RKO (cell line): ENCODE data around the gene GAGE2A.
"Not testable (repeated sequence)": the region's sequence is repeated elsewhere in the genome, so short reads cannot be mapped to it uniquely, and the experiment has no call there.

Experiments
- DNase-seq: peaks from one replicate; pipeline ENCODE4 v3.0.0-alpha.2; 2016; ENCODE audit warnings: low spot score

GAGE2A gene, protein sequence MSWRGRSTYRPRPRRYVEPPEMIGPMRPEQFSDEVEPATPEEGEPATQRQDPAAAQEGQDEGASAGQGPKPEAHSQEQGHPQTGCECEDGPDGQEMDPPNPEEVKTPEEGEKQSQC

GRCh38 chrX:49589196-49589595, at the start of gene GAGE2A:
Gene GAGE2A (plus strand): TSS chrX:49589496. CDS start chrX:49590651, 1,155 bp downstream.
- not testable (repeated sequence) for DNase-seq

DNA sequence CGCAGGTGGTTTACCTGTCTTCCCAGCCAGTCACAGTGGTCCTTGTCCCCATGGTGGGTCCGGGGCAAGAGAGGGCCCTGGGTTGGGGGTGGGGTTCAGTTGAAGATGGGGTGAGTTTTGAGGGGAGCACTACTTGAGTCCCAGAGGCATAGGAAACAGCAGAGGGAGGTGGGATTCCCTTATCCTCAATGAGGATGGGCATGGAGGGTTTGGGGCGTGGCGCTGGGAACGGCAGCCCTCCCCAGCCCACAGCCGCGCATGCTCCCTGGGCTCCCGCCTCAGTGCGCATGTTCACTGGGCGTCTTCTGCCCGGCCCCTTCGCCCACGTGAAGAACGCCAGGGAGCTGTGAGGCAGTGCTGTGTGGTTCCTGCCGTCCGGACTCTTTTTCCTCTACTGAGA, 47.9 kb upstream of the GAGE2A start, which contains the start of gene GAGE12D:
Gene GAGE12D, plus strand, starts transcription at position 301 of the 400 bp plus-strand sequence. CDS start 1,155 bp downstream, outside the sequence.
- not testable (repeated sequence) for DNase-seq

DNA sequence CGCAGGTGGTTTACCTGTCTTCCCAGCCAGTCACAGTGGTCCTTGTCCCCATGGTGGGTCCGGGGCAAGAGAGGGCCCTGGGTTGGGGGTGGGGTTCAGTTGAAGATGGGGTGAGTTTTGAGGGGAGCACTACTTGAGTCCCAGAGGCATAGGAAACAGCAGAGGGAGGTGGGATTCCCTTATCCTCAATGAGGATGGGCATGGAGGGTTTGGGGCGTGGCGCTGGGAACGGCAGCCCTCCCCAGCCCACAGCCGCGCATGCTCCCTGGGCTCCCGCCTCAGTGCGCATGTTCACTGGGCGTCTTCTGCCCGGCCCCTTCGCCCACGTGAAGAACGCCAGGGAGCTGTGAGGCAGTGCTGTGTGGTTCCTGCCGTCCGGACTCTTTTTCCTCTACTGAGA, 38.3 kb upstream of the GAGE2A start, which contains the start of gene GAGE12E:
Gene GAGE12E, plus strand, starts transcription at position 301 of the 400 bp plus-strand sequence. CDS start 1,155 bp downstream, outside the sequence.
- not testable (repeated sequence) for DNase-seq

DNA sequence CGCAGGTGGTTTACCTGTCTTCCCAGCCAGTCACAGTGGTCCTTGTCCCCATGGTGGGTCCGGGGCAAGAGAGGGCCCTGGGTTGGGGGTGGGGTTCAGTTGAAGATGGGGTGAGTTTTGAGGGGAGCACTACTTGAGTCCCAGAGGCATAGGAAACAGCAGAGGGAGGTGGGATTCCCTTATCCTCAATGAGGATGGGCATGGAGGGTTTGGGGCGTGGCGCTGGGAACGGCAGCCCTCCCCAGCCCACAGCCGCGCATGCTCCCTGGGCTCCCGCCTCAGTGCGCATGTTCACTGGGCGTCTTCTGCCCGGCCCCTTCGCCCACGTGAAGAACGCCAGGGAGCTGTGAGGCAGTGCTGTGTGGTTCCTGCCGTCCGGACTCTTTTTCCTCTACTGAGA, 28.8 kb upstream of the GAGE2A start, which contains the start of gene GAGE12F:
Gene GAGE12F, plus strand, starts transcription at position 301 of the 400 bp plus-strand sequence. CDS start 1,155 bp downstream, outside the sequence.
- DNase-seq, result not testable (repeated sequence)

DNA sequence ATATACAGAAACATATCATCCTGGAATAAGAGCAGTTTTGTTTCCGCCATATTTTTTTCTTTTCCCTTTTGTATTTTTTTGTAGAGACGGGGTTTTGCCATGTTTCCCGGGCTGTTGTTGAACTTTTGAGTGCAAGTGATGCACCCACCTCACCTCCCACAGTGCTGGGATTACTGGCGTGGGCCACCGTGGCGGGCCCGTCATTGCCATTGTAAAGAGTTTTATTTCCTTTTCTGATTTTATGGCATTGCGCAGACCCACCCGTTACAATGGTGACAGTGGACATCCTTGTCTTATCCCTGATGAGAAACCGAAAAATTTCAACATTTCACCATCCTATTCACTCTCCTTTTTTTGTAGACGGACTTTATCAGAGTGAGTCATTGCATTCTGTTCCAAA, 20.6 kb upstream of the GAGE2A start:
- DNase-seq, result not testable (repeated sequence)

GRCh38 chrX:49569152-49569551, 20.1 kb upstream of the GAGE2A start:
- not testable (repeated sequence) for DNase-seq

DNA sequence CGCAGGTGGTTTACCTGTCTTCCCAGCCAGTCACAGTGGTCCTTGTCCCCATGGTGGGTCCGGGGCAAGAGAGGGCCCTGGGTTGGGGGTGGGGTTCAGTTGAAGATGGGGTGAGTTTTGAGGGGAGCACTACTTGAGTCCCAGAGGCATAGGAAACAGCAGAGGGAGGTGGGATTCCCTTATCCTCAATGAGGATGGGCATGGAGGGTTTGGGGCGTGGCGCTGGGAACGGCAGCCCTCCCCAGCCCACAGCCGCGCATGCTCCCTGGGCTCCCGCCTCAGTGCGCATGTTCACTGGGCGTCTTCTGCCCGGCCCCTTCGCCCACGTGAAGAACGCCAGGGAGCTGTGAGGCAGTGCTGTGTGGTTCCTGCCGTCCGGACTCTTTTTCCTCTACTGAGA, 19.2 kb upstream of the GAGE2A start, which contains the start of gene GAGE12G:
Gene GAGE12G, plus strand, starts transcription at position 301 of the 400 bp plus-strand sequence. CDS start 1,155 bp downstream, outside the sequence.
- DNase-seq, result not testable (repeated sequence)

DNA sequence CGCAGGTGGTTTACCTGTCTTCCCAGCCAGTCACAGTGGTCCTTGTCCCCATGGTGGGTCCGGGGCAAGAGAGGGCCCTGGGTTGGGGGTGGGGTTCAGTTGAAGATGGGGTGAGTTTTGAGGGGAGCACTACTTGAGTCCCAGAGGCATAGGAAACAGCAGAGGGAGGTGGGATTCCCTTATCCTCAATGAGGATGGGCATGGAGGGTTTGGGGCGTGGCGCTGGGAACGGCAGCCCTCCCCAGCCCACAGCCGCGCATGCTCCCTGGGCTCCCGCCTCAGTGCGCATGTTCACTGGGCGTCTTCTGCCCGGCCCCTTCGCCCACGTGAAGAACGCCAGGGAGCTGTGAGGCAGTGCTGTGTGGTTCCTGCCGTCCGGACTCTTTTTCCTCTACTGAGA, 9.6 kb upstream of the GAGE2A start, which contains the start of gene GAGE12H:
Gene GAGE12H, plus strand, starts transcription at position 301 of the 400 bp plus-strand sequence. CDS start 1,155 bp downstream, outside the sequence.
- not testable (repeated sequence) for DNase-seq

DNA sequence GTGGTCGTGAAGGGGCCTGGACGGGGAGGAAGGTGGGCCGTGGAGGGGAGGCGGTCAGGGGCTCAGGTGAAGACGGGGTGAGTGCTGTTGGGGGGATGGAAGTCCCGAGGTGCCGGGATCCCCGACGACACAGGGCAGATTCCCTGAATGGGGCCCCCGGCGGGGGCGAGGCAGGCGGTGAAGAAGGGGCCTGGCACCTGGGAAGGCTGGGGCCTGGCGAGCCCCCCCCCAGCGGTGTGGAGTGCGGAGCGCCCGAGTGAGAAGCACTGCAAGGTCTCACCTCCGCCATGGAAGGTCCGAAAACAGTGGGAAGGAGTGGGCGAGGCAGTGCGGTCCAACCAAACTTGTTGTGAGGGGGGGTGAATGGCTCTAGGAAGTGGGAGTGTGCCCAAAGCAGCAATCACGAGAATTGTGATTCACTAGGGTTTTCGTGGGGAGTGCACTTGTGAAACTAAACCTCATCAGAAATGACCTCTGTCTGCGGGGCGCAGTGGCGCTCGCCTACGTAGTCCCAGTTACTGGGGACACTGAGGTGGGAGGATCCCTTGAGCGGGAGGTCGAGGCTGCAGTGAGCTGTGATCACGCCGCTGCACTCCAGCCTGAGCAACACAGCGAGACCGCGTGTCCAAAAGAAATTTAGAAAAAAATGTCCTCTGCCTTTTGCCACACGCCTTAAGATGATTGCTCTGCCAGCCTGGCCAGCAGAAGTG, 628 bp downstream of the GAGE2A start:
- DNase-seq, result not testable (repeated sequence)

DNA sequence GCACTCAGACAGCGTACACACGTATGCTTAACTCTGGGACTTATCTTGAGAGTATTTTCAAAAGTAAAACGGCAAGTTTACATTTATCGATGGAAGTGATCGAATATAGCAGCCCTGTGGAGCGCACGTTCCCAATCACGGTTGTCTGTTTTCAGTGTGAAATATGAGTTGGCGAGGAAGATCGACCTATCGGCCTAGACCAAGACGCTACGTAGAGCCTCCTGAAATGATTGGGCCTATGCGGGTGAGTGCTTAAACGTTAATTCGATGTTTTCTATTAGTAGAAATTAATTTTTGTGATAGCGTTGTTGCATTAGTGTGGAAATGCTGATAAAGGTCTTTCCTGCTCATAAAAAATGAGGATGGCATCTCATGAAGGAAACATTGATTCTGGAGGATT, 1.2 kb downstream of the GAGE2A start:
- DNase-seq, result not testable (repeated sequence)

DNA sequence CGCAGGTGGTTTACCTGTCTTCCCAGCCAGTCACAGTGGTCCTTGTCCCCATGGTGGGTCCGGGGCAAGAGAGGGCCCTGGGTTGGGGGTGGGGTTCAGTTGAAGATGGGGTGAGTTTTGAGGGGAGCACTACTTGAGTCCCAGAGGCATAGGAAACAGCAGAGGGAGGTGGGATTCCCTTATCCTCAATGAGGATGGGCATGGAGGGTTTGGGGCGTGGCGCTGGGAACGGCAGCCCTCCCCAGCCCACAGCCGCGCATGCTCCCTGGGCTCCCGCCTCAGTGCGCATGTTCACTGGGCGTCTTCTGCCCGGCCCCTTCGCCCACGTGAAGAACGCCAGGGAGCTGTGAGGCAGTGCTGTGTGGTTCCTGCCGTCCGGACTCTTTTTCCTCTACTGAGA, 9.4 kb downstream of the GAGE2A start, which contains the start of gene GAGE1:
Gene GAGE1, plus strand, starts transcription at position 301 of the 400 bp plus-strand sequence. CDS start 1,155 bp downstream, outside the sequence.
- DNase-seq, result not testable (repeated sequence)

- no peak for DNase-seq
These were observed 21.5 kb downstream of the GAGE2A start for GRCh38 chrX:49610718-49611310.

DNA sequence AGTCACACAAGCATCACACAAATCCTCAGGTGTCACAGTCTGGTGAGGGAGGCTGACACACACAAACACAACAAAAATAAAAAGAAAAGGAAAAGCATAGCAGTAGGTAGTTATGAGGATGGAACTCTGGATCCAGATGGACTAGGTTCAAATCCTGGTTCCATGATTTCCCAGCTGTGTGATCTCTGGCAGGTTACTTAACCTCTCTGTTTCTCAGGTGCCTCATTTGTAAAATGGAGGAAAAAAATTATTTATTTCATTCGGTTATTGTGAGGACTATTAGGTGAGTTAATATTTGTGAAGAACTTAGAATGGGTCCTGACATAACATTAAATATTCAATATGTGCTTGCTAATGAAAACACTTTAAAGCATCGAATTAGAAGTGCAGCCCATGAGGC, 29.3 kb downstream of the GAGE2A start:
- no peak for DNase-seq

GRCh38 chrX:49627086-49627777, 37.9 kb downstream of the GAGE2A start:
- DNase-seq, result peak; percentile 29

DNA sequence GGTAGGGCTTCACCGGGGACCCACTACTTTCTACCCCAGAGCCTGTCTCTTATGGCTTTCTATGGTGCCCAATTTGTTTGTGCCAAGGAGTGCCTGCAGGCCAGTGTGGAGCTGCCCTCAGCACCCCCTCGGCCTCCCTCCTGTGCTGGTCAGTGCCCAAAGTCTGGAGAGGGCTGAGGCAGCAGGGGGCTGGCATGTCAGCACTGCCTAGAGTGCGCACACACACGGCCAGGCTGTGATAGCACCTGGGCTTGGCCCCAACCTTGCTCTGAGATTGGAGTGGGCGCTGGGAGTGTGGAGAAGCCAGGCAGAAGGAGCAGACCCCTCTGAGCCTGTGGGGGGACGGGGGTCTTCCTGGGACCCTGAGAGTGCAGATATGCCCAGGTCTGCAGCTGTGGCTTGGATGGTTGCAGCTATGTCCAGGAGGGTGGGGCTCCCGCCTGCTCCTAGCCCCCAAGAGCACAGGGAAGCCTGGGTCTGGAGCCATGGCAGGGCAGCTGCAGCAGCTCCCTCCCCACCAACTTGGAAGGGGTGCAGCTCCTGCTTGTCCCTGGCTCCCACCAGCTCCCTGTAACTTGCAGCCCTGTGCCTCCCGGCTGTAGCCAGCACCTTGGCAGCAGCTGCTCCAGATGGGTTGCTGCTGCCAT, 55.8 kb downstream of the GAGE2A start:
- DNase-seq, result no peak
